Stomach (tissue), 9 donors: ENCODE measurements around the gene LSM11. TPM values are rescaled to one million over a fixed set of nuclear protein-coding genes. Genes with fewer than 3 reads are reported as not detected.

Experiments used
- DNase-seq, 2 donors: peaks; one replicate each; pipeline versions ENCODE4 v3.0.0 to v3.0.0-alpha.2; 2013 to 2019
- H3K27ac ChIP-seq, 5 donors: fragments of 200-600 bp in 4 of 5; sonication (generic) in 4 of 5; one replicate each; pipeline ENCODE4 v1.5.1; 2013 to 2019; ENCODE audit warnings: mild to moderate bottlenecking in 1 of 5, moderate library complexity in 1 of 5
- H3K27me3 ChIP-seq, 3 donors: fragments of 200-600 bp; sonication (generic); one replicate each; pipeline ENCODE4 v1.5.1; 2017 to 2019; ENCODE audit warnings: mixed run types in 1 of 3
- H3K36me3 ChIP-seq, 4 donors: fragments of 200-600 bp; sonication (generic); 1 replicate in 3 of 4; 2 replicates in 1 of 4; pipeline ENCODE4 v1.5.1; 2016 to 2019
- H3K4me1 ChIP-seq, 4 donors: fragments of 200-600 bp; sonication (generic); one replicate each; pipeline ENCODE4 v1.5.1; 2016 to 2019
- H3K4me3 ChIP-seq, 4 donors: fragments of 200-600 bp; sonication (generic) in 3 of 4; one replicate each; pipeline ENCODE4 v1.5.1; 2016 to 2019; ENCODE audit warnings: mild to moderate bottlenecking in 1 of 4
- H3K9me3 ChIP-seq, 4 donors: fragments of 200-600 bp; sonication (generic); one replicate each; pipeline ENCODE4 v1.5.1; 2016 to 2019
- CTCF ChIP-seq, 7 experiments: fragments of 450-650 bp in 4 of 7; fragments of 200-600 bp in 3 of 7; sonication (generic) in 3 of 7; IDR thresholded peaks; one replicate each; pipeline ENCODE4 v1.5.1; 2016 to 2019; ENCODE audit warnings: antibody characterized with exemption in 7 of 7, control low read depth in 2 of 7, mild to moderate bottlenecking in 1 of 7
- EP300 ChIP-seq: sonication (generic); formaldehyde crosslinking; IDR thresholded peaks from one replicate; pipeline ENCODE4 v1.6.1; 2017; ENCODE audit warnings: antibody characterized with exemption
- POLR2A ChIP-seq, 4 donors: fragments of 450-650 bp; IDR thresholded peaks; one replicate each; pipeline ENCODE4 v1.6.1; 2016; ENCODE audit warnings: antibody characterized with exemption in 4 of 4, control low read depth in 2 of 4, mild to moderate bottlenecking in 1 of 4, moderate library complexity in 1 of 4
- POLR2AphosphoS5 ChIP-seq, 3 donors: sonication (generic); formaldehyde crosslinking; IDR thresholded peaks; one replicate each; pipeline ENCODE4 v1.6.1; 2016; ENCODE audit warnings: antibody characterized with exemption in 3 of 3
- WGBS, 5 donors: extraction: QIAGEN DNeasy Blood & Tissue Kit in 3 of 5; methylation state at CpG; one replicate each; pipeline versions ENCODE4 v1.1.5 to v1.1.7; 2013 to 2018; 5-methylcytosine and 5-hydroxymethylcytosine counted together
- intact Hi-C: fragments of 100-400 bp; cut with DNase I; formaldehyde crosslinking; loops from one replicate; pipeline ENCODE4 v1.15.1; 2023; ENCODE audit warnings: low total_unique reads
- polyA plus RNA-seq, 3 donors: library from polyadenylated mRNA; stranded (reverse); fragments of 200-250 nt; gene quantifications; one replicate each; pipeline ENCODE4 v1.2.3, GENCODE V29; 2013
- total RNA-seq, 5 donors: library from RNA; depleted of rRNA; stranded (reverse); fragments of >200 nt; gene quantifications; one replicate each; pipeline versions ENCODE4 v1.1.0 to v1.2.3, GENCODE V29; 2014 to 2016
- donor health status: healthy with polysubstance abuse.
- donor health status: Bipolar disorder and iron deficiency.
- donor health status: healthy.

LSM11 gene
- total and polyA plus RNA-seq, 8 donors: 0.46 to 10.3 (median 1.6) TPM

- 64 to 75% (median 68%) methylated on average over 4 of the region's 4 CpGs for WGBS, 5 donors
- Histone ChIP-seq H3K36me3 (peaks cover 0 to 29% (median 28%) of the 10 kb centered on the region in 4 donors), H3K27ac (no peak overlapping the region), H3K9me3 (no peaks in the 10 kb centered on the region), H3K27me3 (no peaks in the 10 kb centered on the region), H3K4me1 (peaks cover 8 to 25% (median 17%) of the 10 kb centered on the region in 4 donors), H3K4me3 (no peak overlapping the region)
- DNase-seq: no peak
- TF ChIP-seq POLR2A (IDR thresholded peaks at IDR 0.05) (no peak), CTCF (IDR thresholded peaks at IDR 0.05) (no peak), POLR2AphosphoS5 (IDR thresholded peaks at IDR 0.05) (no peak), EP300 (no peak)
- intact Hi-C loops: no loop called here
Measured at GRCh38 chr5:157748760-157749461, 5.4 kb downstream of the LSM11 start.

GRCh38 chr5:157749462-157749799 is 5.9 kb downstream of the LSM11 start:
- 84 to 87% (median 85%) methylated on average over 11 of the region's 11 CpGs for WGBS, 5 donors
- Histone ChIP-seq H3K27me3 (no peaks in the 10 kb centered on the region), H3K4me3 (no peak overlapping the region), H3K27ac (no peak overlapping the region), H3K9me3 (no peaks in the 10 kb centered on the region), H3K36me3 (peaks cover 0 to 34% (median 33%) of the 10 kb centered on the region in 4 donors), H3K4me1 (peaks cover 8 to 21% (median 12%) of the 10 kb centered on the region in 4 donors)
- DNase-seq: no peak
- TF ChIP-seq CTCF (IDR thresholded peaks at IDR 0.05) (no peak), POLR2A (IDR thresholded peaks at IDR 0.05) (no peak), POLR2AphosphoS5 (IDR thresholded peaks at IDR 0.05) (no peak), EP300 (no peak)
- intact Hi-C loops: no loop called here

GRCh38 chr5:157750320-157750719 is 6.8 kb downstream of the LSM11 start:
- Histone ChIP-seq H3K9me3 (no peaks in the 10 kb centered on the region), H3K36me3 (peaks cover 7 to 42% (median 42%) of the 10 kb centered on the region in 4 donors), H3K27me3 (no peaks in the 10 kb centered on the region), H3K27ac (no peak overlapping the region), H3K4me3 (no peak overlapping the region), H3K4me1 (peaks cover 0 to 12% (median 3%) of the 10 kb centered on the region in 4 donors)
- 64 to 93% (median 84%) methylated on average over 1 of the region's 1 CpG for WGBS, 5 donors
- intact Hi-C loops: no loop called here
- no peak for DNase-seq
- TF ChIP-seq EP300: no peak
- no peak for TF ChIP-seq POLR2A (IDR thresholded peaks at IDR 0.05)
- no peak for TF ChIP-seq POLR2AphosphoS5 (IDR thresholded peaks at IDR 0.05)
- TF ChIP-seq CTCF (IDR thresholded peaks at IDR 0.05): no peak

- TF ChIP-seq EP300 (no peak), CTCF (IDR thresholded peaks at IDR 0.05) (no peak), POLR2AphosphoS5 (IDR thresholded peaks at IDR 0.05) (no peak), POLR2A (IDR thresholded peaks at IDR 0.05) (no peak)
- intact Hi-C loops: no loop called here
- Histone ChIP-seq H3K9me3 (no peaks in the 10 kb centered on the region), H3K4me1 (no peaks in the 10 kb centered on the region), H3K27ac (no peak overlapping the region), H3K36me3 (peaks cover 15 to 98% (median 75%) of the 10 kb centered on the region in 4 donors), H3K27me3 (no peaks in the 10 kb centered on the region), H3K4me3 (no peak overlapping the region)
- 88 to 96% (median 92%) methylated on average over 3 of the region's 3 CpGs for WGBS, 5 donors
- no peak for DNase-seq
Measured at GRCh38 chr5:157756122-157756521, 12.6 kb downstream of the LSM11 start.
